Stimulated activated CD4-positive, alpha-beta T cell treated with anti-CD3 and anti-CD28 coated beads, Interleukin-1b, Interleukin-23, amount 100 ng/mL, for 1 hour (primary cell): ENCODE data around the gene TFAM.

Experiments used
- DNase-seq, 2 donors: peaks; one replicate each; pipeline ENCODE4 v3.0.0-alpha.2; 2020; ENCODE audit warnings: low read depth in 2 of 2

Gene TFAM

DNA sequence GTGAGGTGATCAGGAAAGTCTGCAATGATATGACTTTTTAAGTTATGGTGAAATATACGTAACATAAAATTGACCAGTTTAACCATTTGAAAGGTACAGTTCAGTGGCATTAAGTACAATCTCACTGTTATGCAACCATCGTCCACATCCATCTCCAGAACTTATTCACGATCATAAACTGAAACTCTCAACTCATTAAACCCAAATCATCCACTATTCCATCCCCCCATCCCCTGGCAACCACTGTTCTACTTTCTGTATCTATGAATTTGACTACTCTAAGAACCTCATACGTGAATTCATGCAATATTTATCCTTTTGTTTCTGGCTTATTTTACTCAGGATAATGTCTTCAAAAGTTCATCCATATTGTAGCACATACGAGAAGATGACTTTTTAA, 48.4 kb downstream of the TFAM start:
- DNase-seq: no peak

GRCh38 chr10:58435297-58435985, 50.2 kb downstream of the TFAM start:
- no peak for DNase-seq

- DNase-seq: no peak
Observed at GRCh38 chr10:58436071-58436470, 50.9 kb downstream of the TFAM start.

DNA sequence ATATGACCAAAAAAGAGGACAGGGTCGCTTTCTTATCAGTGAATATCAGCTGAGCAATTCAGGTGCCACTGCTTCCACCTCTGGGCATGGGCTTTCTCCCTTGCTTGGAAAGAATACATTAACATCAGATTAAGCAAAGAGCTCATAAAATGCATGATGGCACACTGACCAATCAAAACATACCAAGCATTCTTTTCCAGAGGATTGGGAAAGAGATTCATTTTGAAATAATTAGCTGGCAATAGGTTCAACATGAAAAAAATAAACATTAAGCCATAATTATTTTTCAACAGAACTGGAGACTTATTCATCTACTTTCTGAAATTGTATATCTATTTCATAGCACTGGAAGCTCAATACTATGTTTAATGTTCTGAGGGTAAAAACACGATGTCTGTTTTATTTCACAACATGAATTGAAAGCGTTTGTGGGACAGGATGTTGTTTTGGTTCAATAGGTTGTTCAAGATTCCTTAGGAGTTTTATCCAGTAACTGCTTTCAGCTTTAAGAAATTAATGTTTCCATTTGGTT, 53.2 kb downstream of the TFAM start:
- DNase-seq: no peak

DNA sequence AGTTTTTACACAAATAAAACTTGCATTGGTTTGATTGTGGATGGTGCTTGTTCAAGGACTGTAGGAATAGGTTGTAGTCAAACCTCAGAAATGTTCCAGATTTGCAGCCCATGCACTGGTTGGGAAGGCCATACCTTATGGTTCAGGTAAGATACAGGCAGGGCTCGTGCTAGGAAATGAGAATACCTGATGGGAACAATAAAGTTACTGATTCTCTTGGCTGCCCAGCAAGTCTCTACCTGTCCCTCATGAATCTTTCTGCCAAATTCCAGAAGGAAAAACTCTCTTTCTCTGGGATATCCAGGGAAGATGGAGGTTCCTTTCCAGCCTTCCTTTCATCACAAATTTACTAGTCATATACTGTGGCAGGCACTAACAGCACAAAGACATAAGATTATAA, 53.8 kb downstream of the TFAM start:
- DNase-seq: no peak

DNA sequence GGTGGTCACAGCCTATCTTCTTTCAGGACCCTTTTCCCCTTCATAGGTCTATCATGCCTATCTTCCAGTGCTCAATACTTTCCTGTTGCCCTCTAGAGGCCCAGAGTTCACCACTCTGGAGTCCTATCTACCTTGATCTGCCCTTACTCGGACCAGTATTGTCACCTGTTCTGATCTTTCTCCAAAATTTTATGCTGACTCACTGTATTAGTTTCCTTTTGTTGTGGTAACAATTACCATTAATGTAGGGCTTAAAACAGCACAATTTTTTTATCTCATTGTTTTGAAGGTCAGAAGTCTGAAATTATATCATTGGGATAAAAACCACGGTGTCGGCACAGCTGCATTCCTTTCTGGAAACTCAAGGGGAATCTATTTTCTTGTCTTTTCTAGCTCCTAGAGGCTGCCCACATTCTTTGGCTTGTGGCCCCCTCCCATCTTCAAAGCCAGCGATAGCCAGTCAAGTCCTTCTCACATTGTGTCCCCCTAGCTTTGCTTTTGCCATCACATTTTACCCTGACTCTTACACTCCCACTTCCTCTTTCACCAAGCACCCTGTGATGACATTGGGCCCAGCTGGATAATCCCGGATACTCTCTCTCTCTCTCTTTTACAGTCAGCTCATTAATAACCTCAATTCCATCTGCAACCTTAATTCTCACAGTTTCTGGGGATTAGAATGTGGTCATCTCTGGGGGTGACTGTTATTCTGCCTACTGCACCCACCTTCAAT, 54.6 kb downstream of the TFAM start:
- no peak for DNase-seq

- DNase-seq: no peak
Observed at GRCh38 chr10:58440484-58440883, 55.3 kb downstream of the TFAM start.

DNA sequence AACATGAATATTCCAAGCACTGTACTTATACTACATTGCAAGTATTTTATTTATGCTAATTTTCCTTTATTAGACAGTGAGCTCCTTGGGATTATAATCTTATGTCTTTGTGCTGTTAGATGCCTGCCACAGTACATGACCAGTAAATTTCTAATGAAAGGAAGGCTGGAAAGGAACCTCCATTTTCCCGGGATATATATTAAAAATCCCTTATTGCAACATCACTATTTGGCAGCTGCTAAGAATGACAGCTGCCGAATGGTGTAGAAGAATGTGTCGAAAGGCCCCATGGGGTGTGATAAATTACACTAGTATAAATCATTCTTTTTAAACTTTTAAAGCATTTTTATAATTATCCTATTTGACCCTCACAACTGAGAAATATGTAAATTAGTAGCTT, 59.1 kb downstream of the TFAM start:
- no peak for DNase-seq

DNA sequence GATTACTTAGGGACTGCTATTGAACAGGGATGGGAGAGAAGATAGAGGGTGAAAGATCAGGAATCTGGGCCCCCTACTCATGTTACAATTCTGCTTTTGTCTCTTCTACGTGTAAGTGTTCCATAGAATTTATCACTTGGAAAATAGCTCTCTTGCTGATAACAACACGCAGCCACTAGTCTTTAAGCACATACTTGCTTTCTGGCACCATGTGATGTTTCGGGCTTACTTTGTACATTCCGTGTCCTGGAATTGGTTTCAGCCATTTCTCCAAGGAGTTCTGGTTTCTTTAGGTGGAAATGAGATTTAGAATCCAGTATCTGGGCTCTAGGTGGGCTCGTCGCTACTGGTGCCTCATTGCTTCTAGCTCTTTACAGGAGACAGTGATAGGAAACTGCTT, 59.7 kb downstream of the TFAM start:
- DNase-seq: no peak

DNA sequence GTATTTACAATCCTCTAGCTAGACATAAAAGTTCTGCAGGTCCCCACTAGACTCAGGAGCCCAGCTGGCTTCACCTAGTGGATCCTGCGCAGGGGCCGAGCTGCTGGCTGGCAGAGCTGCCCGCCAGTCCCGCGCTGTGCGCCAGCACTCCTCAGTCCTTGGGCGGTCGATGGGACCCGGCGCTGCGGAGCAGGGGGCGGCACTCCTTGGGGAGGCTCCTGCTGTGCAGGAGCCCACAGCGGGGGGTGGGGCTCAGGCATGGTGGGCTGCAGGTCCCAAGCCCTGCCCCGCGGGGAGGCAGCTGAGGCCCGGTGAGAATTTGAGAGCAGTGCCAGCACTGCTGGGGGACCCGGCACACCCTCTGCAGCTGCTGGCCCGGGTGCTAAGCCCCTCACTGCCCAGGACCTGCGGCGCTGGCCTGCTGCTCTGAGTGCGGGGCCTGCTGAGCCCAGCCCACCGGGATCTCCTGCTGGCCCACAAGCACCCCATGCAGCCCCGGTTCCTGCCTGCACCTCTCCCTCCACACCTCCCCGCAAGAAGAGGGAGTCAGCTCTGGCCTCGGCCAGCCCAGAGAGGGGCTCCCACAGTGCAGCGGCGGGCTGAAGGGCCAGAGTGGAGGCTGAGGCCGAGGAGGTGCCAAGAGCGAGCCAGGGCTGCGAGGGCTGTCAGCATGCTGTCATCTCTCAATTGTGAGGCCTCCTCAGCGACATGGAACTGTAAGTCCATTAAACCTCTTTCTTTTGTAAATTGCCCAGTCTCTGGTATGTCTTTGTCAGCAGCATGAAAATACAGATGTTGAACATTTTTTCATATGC, 63.1 kb downstream of the TFAM start:
- no peak for DNase-seq
